ENCODE measurements around the gene HSFX4. TPM values are rescaled to one million over a fixed set of nuclear protein-coding genes. Genes with fewer than 3 reads are reported as not detected.
"Not testable (repeated sequence)": the region's sequence is repeated elsewhere in the genome, so short reads cannot be mapped to it uniquely, and the experiment has no call there.

The HSFX4 gene, protein sequence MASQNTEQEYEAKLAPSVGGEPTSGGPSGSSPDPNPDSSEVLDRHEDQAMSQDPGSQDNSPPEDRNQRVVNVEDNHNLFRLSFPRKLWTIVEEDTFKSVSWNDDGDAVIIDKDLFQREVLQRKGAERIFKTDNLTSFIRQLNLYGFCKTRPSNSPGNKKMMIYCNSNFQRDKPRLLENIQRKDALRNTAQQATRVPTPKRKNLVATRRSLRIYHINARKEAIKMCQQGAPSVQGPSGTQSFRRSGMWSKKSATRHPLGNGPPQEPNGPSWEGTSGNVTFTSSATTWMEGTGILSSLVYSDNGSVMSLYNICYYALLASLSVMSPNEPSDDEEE
- 0.39 TPM for polyA plus RNA-seq (2012; ENCODE audit: insufficient read depth, insufficient read length, low read depth)

DNA sequence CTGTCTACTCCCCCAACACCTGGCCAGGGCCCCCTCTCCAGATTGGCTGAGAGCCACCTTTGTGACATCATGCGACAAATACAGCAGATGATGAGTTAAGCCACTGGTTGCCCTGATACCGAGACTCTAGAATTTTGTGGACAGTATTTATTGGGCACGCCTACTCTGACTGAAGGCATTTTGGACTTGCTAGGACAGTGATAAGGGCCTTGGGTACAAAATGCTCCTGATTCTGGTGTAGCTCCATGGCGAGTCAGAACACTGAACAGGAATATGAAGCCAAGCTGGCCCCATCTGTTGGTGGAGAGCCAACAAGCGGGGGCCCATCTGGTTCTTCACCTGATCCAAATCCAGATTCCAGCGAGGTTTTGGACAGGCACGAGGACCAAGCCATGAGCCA lies at the start of gene HSFX4:
HSFX4 (plus strand) TSS at position 174 of the 400 bp plus-strand sequence; CDS start at position 246, 72 bp downstream.
- H3K4me1 ChIP-seq; H3K9me3 ChIP-seq; H3K4me3 ChIP-seq (ENCODE audit: low read depth, low read length); DNase-seq; H3K27me3 ChIP-seq; H3K36me3 ChIP-seq: not testable (repeated sequence)

DNA sequence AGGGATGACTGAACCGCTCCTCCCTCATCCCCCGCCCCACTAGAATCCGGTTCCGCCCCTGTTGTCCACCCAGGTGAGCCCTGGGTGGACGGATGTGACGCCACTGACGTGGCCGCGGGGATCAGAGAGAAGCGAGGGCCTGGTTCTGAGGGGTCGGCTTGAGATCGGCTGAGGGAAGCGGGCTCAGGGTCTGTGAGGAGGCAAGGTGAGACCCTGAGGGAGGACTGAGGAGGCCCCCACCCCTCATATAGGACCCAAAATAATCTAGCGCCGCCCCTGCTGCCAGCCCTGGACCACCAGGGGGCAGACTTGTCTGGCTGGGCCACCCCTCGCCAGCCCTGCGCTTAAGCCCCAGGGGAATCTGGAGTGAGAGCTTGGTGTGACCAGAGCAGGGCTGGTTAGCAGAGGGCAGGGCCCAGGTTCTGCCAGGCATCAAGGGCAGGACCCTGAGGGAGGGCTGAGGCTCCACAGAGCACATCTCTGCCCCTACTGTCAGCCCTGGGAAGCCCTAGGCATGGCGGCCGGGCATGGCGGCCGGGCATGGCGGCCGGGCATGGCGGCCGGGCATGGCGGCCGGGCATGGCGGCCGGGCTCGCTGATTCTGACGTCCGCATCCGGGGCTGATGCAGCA lies 48.2 kb upstream of the HSFX4 start, which contains the start of gene MAGEA8:
MAGEA8 (plus strand) TSS at position 103 of the 631 bp plus-strand sequence. CDS start 3,090 bp downstream, outside the sequence.
- Histone ChIP-seq H3K4me3 (ENCODE audit: low read depth, low read length) (no peak within 1 kb of the TSS), H3K9me3 (no peaks in the 10 kb centered on the region), H3K36me3 (no peaks in the 10 kb centered on the region), H3K4me1 (no peaks in the 10 kb centered on the region), H3K27me3 (no peaks in the 10 kb centered on the region)
- peak; percentile 36 for DNase-seq
- TF ChIP-seq, protein P1, sequence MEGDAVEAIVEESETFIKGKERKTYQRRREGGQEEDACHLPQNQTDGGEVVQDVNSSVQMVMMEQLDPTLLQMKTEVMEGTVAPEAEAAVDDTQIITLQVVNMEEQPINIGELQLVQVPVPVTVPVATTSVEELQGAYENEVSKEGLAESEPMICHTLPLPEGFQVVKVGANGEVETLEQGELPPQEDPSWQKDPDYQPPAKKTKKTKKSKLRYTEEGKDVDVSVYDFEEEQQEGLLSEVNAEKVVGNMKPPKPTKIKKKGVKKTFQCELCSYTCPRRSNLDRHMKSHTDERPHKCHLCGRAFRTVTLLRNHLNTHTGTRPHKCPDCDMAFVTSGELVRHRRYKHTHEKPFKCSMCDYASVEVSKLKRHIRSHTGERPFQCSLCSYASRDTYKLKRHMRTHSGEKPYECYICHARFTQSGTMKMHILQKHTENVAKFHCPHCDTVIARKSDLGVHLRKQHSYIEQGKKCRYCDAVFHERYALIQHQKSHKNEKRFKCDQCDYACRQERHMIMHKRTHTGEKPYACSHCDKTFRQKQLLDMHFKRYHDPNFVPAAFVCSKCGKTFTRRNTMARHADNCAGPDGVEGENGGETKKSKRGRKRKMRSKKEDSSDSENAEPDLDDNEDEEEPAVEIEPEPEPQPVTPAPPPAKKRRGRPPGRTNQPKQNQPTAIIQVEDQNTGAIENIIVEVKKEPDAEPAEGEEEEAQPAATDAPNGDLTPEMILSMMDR (IDR thresholded peaks at IDR 0.05; ENCODE audit: low read depth, low read length) = peak; percentile 23; the same call in 1 of the 2 replicates

DNA sequence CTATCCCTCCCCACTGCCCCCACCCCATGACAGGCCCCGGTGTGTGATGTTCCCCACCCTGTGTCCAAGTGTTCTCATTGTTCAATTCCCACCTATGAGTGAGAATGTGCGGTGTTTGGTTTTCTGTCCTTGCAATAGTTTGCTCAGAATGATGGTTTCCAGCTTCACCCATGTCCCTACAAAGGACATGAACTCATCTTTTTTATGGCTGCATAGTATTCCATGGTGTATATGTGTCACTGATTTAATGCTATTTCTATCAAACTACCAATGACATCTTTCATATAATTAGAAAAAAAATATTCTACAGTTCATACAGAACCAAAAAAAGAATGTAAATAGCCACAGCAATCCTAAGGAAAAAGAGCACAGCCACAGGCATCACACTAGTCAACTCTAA lies 38.5 kb upstream of the HSFX4 start:
- H3K4me3 ChIP-seq (ENCODE audit: low read depth, low read length); H3K27me3 ChIP-seq; H3K9me3 ChIP-seq; DNase-seq; H3K36me3 ChIP-seq; H3K4me1 ChIP-seq: not testable (repeated sequence)

DNA sequence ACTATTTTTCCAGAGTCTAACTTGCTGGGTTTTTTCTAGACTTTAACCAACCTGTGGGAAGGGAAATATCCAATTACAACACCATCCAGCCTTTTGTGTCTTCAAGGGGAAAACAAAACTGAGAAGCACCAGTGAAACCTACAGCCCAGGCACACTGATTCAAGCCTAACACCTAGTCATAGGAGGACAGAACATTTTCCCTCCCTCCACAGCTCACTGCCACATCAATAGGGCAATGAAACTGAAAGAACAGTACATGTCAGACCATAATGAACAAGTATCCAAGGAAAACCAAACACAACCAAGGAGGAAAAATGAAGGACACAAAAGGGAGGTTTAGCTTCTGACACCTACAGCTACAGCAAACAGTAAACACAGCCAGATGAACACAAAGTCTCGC lies 30.8 kb upstream of the HSFX4 start:
- Histone ChIP-seq H3K27me3 (no peaks in the 10 kb centered on the region), H3K4me1 (no peaks in the 10 kb centered on the region), H3K9me3 (no peaks in the 10 kb centered on the region), H3K4me3 (ENCODE audit: low read depth, low read length) (no peak overlapping the region), H3K36me3 (no peaks in the 10 kb centered on the region)
- DNase-seq = no peak
- TF ChIP-seq, protein P1 (IDR thresholded peaks at IDR 0.05; ENCODE audit: low read depth, low read length) = no peak

DNA sequence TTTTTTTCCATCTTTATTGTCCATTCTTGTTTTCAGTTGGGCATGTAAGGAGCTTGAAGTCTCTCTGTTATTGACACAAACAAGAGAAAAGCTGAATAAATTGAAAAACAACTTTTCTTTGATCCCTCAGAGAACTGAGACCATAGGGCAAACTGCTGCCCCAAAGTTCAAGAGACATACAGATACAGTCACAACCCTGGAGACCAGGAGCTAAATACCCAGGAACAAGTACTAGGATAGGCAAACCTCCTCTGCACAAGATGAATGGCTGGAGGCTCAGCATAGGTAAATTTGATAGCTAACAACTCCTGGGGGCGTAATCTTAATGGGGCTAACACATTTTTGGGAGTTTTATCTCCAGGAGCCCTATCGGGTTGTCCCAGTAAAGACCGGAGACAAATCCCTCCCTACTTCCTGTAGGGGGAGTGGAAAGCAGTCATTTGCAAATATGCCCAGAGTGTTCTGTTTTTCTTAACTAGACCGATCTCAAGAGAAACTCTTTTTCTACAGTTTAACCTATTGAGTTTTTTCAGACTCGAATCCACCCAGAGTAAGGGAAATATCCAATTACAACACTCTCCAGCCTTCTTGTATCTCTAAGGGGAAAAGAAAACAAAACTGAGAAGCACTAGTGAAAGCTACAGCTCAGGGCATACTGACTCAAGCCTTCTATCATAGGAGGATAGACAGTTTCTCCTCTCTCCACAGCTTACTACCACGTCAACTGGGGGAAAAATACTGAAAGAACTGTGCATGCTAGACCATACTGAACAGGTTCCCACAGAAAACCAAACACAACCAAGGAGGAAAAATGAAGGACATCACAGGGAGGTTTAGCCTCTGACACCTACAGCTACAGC lies 25.3 kb upstream of the HSFX4 start:
- no peaks in the 10 kb centered on the region for H3K27me3 ChIP-seq
- H3K36me3 ChIP-seq = no peaks in the 10 kb centered on the region
- H3K4me1 ChIP-seq = no peaks in the 10 kb centered on the region
- no peaks in the 10 kb centered on the region for H3K9me3 ChIP-seq
- peak overlapping the region; percentile 12; the same call in 1 of the 2 replicates for H3K4me3 ChIP-seq (ENCODE audit: low read depth, low read length)
- no peak for DNase-seq
- TF ChIP-seq, protein P1 (IDR thresholded peaks at IDR 0.05; ENCODE audit: low read depth, low read length) = 0 out of 2 replicates have a peak, but pooled peaks have one; percentile 8

DNA sequence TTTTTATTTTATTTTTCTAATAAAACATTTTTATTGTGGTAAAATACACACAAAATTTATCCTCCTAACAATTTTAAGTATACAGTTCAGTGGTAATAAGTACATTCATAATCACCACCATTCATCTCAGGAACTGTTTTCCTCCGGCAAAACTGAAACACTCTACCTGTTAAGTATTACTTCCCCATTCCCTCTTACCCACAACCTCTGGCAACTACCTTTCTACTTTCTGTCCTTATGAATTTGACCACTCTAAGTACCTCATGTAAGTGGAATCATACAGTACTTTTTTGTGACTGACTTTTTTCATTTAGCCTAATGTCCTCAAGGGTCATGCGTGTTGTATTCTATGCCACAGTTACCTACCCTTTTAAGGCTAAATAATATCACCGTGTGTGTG lies 21.1 kb upstream of the HSFX4 start:
- Histone ChIP-seq H3K9me3 (no peaks in the 10 kb centered on the region), H3K27me3 (no peaks in the 10 kb centered on the region), H3K36me3 (no peaks in the 10 kb centered on the region), H3K4me3 (ENCODE audit: low read depth, low read length) (no peak overlapping the region), H3K4me1 (no peaks in the 10 kb centered on the region)
- TF ChIP-seq, protein P1 (IDR thresholded peaks at IDR 0.05; ENCODE audit: low read depth, low read length) = no peak
- DNase-seq = no peak

Measured in BE2C (cell line).